Mammary epithelial cell (primary cell): Measurements from ENCODE around the gene CCDC159.

Source experiments
- EZH2 ChIP-seq: IDR thresholded peaks from 2 replicates; pipeline ENCODE4 v1.6.1; 2012; ENCODE audit warnings: low read length, inconsistent platforms, borderline replicate concordance
- TF ChIP-seq, protein P1 (sequence below), 2 donors: IDR thresholded peaks in 1 of 2; conservative IDR thresholded peaks in 1 of 2; 2 replicates each; pipeline ENCODE4 v1.5.1; 2011 to 2012; ENCODE audit warnings: inconsistent platforms in 2 of 2, low read length in 2 of 2, mild to moderate bottlenecking in 2 of 2, control low read depth in 1 of 2, low read depth in 1 of 2; ENCODE audit not compliant: insufficient read depth in 1 of 2; ENCODE audit errors: extremely low read depth in 1 of 2

DNA sequence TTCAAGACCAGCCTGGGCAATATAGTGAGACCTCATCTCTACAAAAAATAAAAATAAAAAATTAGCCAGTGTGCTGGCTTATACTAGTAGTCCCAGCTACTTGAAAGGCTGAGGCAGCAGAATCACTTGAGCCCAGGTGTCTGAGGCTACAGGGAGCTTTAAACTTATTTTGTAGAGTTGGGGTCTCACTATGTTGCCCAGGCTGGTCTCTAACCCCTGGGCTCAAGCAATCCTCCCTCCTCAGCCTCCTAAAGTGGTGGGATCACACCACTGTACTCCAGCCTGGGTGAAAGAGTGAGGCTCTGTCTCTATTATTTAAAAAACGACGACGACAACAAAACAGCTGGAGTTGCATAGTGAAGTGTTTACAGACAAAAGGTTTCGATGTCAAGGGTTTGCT is 14.8 kb upstream of the CCDC159 start:
- TF ChIP-seq, protein P1, sequence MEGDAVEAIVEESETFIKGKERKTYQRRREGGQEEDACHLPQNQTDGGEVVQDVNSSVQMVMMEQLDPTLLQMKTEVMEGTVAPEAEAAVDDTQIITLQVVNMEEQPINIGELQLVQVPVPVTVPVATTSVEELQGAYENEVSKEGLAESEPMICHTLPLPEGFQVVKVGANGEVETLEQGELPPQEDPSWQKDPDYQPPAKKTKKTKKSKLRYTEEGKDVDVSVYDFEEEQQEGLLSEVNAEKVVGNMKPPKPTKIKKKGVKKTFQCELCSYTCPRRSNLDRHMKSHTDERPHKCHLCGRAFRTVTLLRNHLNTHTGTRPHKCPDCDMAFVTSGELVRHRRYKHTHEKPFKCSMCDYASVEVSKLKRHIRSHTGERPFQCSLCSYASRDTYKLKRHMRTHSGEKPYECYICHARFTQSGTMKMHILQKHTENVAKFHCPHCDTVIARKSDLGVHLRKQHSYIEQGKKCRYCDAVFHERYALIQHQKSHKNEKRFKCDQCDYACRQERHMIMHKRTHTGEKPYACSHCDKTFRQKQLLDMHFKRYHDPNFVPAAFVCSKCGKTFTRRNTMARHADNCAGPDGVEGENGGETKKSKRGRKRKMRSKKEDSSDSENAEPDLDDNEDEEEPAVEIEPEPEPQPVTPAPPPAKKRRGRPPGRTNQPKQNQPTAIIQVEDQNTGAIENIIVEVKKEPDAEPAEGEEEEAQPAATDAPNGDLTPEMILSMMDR (conservative IDR thresholded peaks at IDR 0.05 in 1 of 2, IDR thresholded peaks at IDR 0.05 in 1 of 2; ENCODE audit: extremely low read depth in 1 of 2, insufficient read depth in 1 of 2, low read depth in 1 of 2, low read length in 2 of 2) = no peak
- TF ChIP-seq EZH2 = no peak
